ENCODE measurements around the gene ARL5B. TPM values are rescaled to one million over a fixed set of nuclear protein-coding genes. Genes with fewer than 3 reads are reported as not detected.

Gene ARL5B
- total RNA-seq (2021; fragmentation: NEBNext Ultra II Directional; extraction: Animal tissue kit (Norgen Biotek cat#: 25700)) (47.2 and 52.1 TPM in 2 replicates), polyA plus RNA-seq (2011; rRNA removed) (5.4 and 8.4 TPM in 2 replicates), polyA minus RNA-seq (2011; rRNA and poly(A)+ RNA removed) (22.1 and 32.4 TPM in 2 replicates)
- 11.3 TPM for polyA plus RNA-seq (2011; cell fraction: cytosol; rRNA removed)
- 5.7 TPM for polyA plus RNA-seq (2011; cell fraction: nucleus; rRNA removed)
- 7.2 to 22.2 TPM (median 9.9 TPM) in 4 replicates for polyA plus RNA-seq (2012, experiment 1 of 2)
- 1.7 TPM for polyA plus RNA-seq (2012, experiment 2 of 2)
- polyA plus RNA-seq (2013, experiment 1 of 2), result 33.7 TPM
- 30.2 TPM for polyA plus RNA-seq (2013, experiment 2 of 2)
- polyA minus RNA-seq (2011; cell fraction: cytosol; rRNA and poly(A)+ RNA removed), result 18.1 TPM
- polyA minus RNA-seq (2011; cell fraction: nucleus; rRNA and poly(A)+ RNA removed), result 60.8 TPM
- long read RNA-seq, experiment 1, full-length matches to known transcripts, result 10 of 59 reads
- long read RNA-seq, experiment 1, partial matches to known transcripts, result 2 of 59 reads
- long read RNA-seq, experiment 1, other reads (novel, unspliced or antisense), result 47 of 59 reads
- long read RNA-seq, experiment 2, partial matches to known transcripts, result 0 of 4 reads
- long read RNA-seq, experiment 2, other reads (novel, unspliced or antisense), result 4 of 4 reads

- Histone ChIP-seq H2AFZ (ENCODE audit: low read length) (peak within 1 kb of the TSS; percentile 54; the same call in 1 of the 2 replicates), H3K56ac (replicated peaks; ENCODE audit: insufficient read length, low read depth, low read length) (peak within 1 kb of the TSS; percentile 51), H2BK12ac (ENCODE audit: low read depth, low read length) (peak within 1 kb of the TSS; percentile 19; the same call in 1 of the 2 replicates), H3K36me3 (ENCODE audit: control insufficient read depth in 2 of 4, insufficient read depth in 4 of 4, low read length in 3 of 4) (no peaks in the 10 kb centered on the region; a peak in 1 of 8 replicates), H3K9me3 (ENCODE audit: insufficient read depth in 2 of 2, low read depth in 1 of 2, low read length in 1 of 2) (no peaks in the 10 kb centered on the region), H2BK20ac (ENCODE audit: low read length) (no peak within 1 kb of the TSS), H3K4ac (replicated peaks; ENCODE audit: insufficient read length, low read depth, low read length) (peak within 1 kb of the TSS; percentile 44), H3K4me1 (replicated peaks in 1 of 4; ENCODE audit: control insufficient read depth in 3 of 4, insufficient read depth in 4 of 4, low read length in 3 of 4) (peaks cover 0 to 12% (median 2%) of the 10 kb centered on the region in 4 experiments; a peak in 3 of 7 replicates), H4K91ac (replicated peaks; ENCODE audit: insufficient read length, low read length) (no peak within 1 kb of the TSS), H3K79me1 (ENCODE audit: low read depth, low read length) (no peaks in the 10 kb centered on the region), H3K27ac (ENCODE audit: low read depth, low read length) (peak within 1 kb of the TSS; percentile 92), H2BK120ac (replicated peaks; ENCODE audit: low read depth, low read length) (no peak within 1 kb of the TSS), H4K8ac (ENCODE audit: extremely low read depth, insufficient read depth, low read length) (peak within 1 kb of the TSS; percentile 93), H2AK5ac (ENCODE audit: low read depth, low read length) (peak within 1 kb of the TSS; percentile 86; the same call in 1 of the 2 replicates), H3K79me2 (ENCODE audit: control insufficient read depth in 1 of 2, insufficient read depth in 2 of 2, low read length in 2 of 2) (peaks cover 28 to 48% of the 10 kb centered on the region in 2 experiments), H3K4me3 (ENCODE audit: extremely low read depth in 1 of 4, insufficient read depth in 2 of 4, low read depth in 3 of 4, low read length in 4 of 4) (peak within 1 kb of the TSS; percentile 91 to 99 (median 96)), H4K5ac (ENCODE audit: insufficient read length, low read depth, low read length) (peak within 1 kb of the TSS; percentile 61), H2BK5ac (ENCODE audit: low read depth, low read length) (peak within 1 kb of the TSS; percentile 92), H3K23me2 (ENCODE audit: low read depth, low read length) (peaks cover 8% of the 10 kb centered on the region; the same call in 1 of the 2 replicates), H2BK15ac (ENCODE audit: low read length) (no peak within 1 kb of the TSS), H3K4me2 (ENCODE audit: insufficient read depth in 1 of 2, low read depth in 2 of 2, low read length in 2 of 2) (peak within 1 kb of the TSS; percentile 69 to 100), H3K27me3 (replicated peaks in 1 of 4; ENCODE audit: control insufficient read depth in 3 of 4, extremely low read depth in 1 of 4, insufficient read depth in 3 of 4, low read length in 3 of 4) (no peaks in the 10 kb centered on the region), H3K14ac (ENCODE audit: insufficient read length) (no peak within 1 kb of the TSS), H3K9ac (replicated peaks in 1 of 4; ENCODE audit: extremely low read depth in 1 of 4, low read depth in 3 of 4, low read length in 3 of 4) (peak within 1 kb of the TSS; percentile 93 to 96 (median 94)), H3K18ac (ENCODE audit: extremely low read depth, low read length) (peak within 1 kb of the TSS; percentile 86), H4K20me1 (replicated peaks in 1 of 2; ENCODE audit: control insufficient read depth in 1 of 2, insufficient read depth in 2 of 2, low read length in 2 of 2) (peaks cover 8 to 10% of the 10 kb centered on the region in 2 experiments), H3K23ac (ENCODE audit: insufficient read length) (no peak within 1 kb of the TSS)
- 1% methylated on average over 63 of the region's 72 CpGs; no CpG with 5 or more reads in 1 of the 2 experiments for WGBS, 2 experiments (ENCODE audit: extremely low coverage in 1 of 2, insufficient coverage in 1 of 2, insufficient read length in 1 of 2, insufficient replicate concordance in 2 of 2, low coverage in 1 of 2, low lambda C conversion rate in 2 of 2, missing lambda C conversion rate in 1 of 2)
- no peak for FAIRE-seq
- peak; percentile 84 to 91 for DNase-seq (ENCODE audit: low read depth in 1 of 2, low spot score in 2 of 2)
- CTCF ChIA-PET (ENCODE audit: partially characterized antibody), result no interaction called here
- POLR2A ChIA-PET (ENCODE audit: partially characterized antibody), result interaction anchor here (0.6 to 2.1 kb wide), 6 partner anchors 8 to 239 kb away, joined by 3 to 11 read pairs (median 4); no protein-coding TSS in a partner anchor
- TF ChIP-seq SP2 (IDR thresholded peaks at IDR 0.05; ENCODE audit: low read length), result no peak
- TF ChIP-seq CREB1 (IDR thresholded peaks at IDR 0.05), result peak; percentile 89
- TF ChIP-seq JUN (IDR thresholded peaks at IDR 0.05; ENCODE audit: low read depth, low read length), result no peak
- no peak for TF ChIP-seq RNF2 (IDR thresholded peaks at IDR 0.05; ENCODE audit: borderline replicate concordance, low read depth, low read length, missing control alignments, poor library complexity, severe bottlenecking)
- TF ChIP-seq PHF8 (conservative IDR thresholded peaks at IDR 0.05; ENCODE audit: low read depth, low read length), result peak; percentile 87
- TF ChIP-seq POU5F1 (IDR thresholded peaks at IDR 0.05; ENCODE audit: low read depth, low read length), result no peak
- TF ChIP-seq EZH2 (IDR thresholded peaks at IDR 0.05; ENCODE audit: low read depth, low read length, severe bottlenecking), result no peak
Observed at GRCh38 chr10:18659125-18659818, at the start of gene ARL5B. ARL5B (plus strand) TSS chr10:18659431; CDS start chr10:18659638, 207 bp downstream.

All from H1 (cell line).